ENCODE results near the gene OTOG. TPM values are rescaled to one million over a fixed set of nuclear protein-coding genes. Genes with fewer than 3 reads are reported as not detected.

The OTOG gene
- total and polyA plus RNA-seq, 2 donors (not counting 3 experiments of a cell fraction or from before 2014, with no cell fraction given): not detected

DNA sequence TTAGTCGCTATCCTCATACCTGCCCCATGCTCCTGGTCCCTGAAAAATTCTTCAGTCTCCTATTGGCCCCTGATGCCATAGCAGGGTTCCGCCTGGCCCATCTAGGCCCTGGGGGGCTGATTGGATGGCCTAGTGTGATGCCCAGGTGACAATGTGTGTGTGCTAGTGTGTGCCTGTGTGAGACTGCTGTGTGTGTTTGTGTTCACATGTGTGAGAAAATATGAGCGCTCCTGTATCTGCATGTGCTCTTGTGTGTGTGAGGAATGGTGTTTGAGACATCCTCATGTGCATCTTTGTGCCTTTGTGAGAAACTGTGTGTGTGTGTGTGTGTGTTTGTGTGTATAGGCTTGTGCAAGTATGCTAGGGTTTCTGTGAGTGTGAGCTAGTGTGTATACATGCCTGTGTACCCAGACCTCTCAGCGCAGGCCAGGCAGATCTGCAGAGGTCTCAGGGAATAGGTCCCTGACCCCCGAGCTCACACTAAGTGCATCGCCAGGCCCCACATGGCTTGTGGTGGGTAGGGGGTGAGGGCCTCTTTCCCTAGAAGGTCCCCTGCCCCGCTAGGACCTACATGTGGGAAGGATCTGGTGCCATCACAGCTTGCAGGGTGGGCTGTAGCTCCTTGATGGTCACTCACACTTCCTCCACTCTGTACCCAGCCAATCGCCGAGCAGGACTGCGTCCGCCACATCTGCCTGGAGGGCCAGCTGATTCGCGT is 64.6 kb downstream of the OTOG start:
- no peaks in the 10 kb centered on the region for H4K20me1 ChIP-seq (replicated peaks; ENCODE audit: control insufficient read depth, extremely low read depth, insufficient read depth, low read length)
- FAIRE-seq (no peak), DNase-seq (ENCODE audit: low read depth, low spot score) (no peak)
- POLR2A ChIA-PET: no interaction called here
- intact Hi-C loops (cut with micrococcal nuclease) (no loop called here), dilution Hi-C loops (cut with MboI; ENCODE audit: extremely low pct_ligation_motif_present, low sequenced_read_pairs) (no loop called here)
- no peak overlapping the region for H3K4me2 ChIP-seq (ENCODE audit: insufficient read depth, low read length)
- TF ChIP-seq EZH2 (IDR thresholded peaks at IDR 0.05; ENCODE audit: borderline replicate concordance, low read depth, low read length, severe bottlenecking): no peak
- no peak for TF ChIP-seq CTCF (IDR thresholded peaks at IDR 0.05; ENCODE audit: extremely low read depth in 1 of 2, insufficient read depth in 1 of 2, low read depth in 1 of 2, low read length in 2 of 2)
- TF ChIP-seq POLR2A (IDR thresholded peaks at IDR 0.05; ENCODE audit: low read depth, low read length): no peak
- no peak for TF ChIP-seq MYC (IDR thresholded peaks at IDR 0.05; ENCODE audit: low read depth, low read length)
- no peak for TF ChIP-seq JUN (IDR thresholded peaks at IDR 0.05; ENCODE audit: borderline replicate concordance, insufficient read depth, insufficient read length, low read depth)
- TF ChIP-seq GATA2 (IDR thresholded peaks at IDR 0.05; ENCODE audit: insufficient read depth, insufficient read length, low read depth, low read length): no peak
- no peak for TF ChIP-seq POLR2AphosphoS5 (IDR thresholded peaks at IDR 0.05; ENCODE audit: insufficient read depth, low read depth, low read length)
- no peak for TF ChIP-seq MAX (IDR thresholded peaks at IDR 0.05; ENCODE audit: insufficient read depth, insufficient read length)
- no peaks in the 10 kb centered on the region for H3K9me3 ChIP-seq (replicated peaks; ENCODE audit: control insufficient read depth, insufficient read depth, low read length)
- no peak overlapping the region for H3K4me3 ChIP-seq (replicated peaks in 1 of 3; ENCODE audit: insufficient read depth in 1 of 3, low read depth in 1 of 3, low read length in 3 of 3)
- H3K27me3 ChIP-seq (ENCODE audit: control insufficient read depth in 2 of 2, insufficient read depth in 2 of 2, low read length in 2 of 2): no peaks in the 10 kb centered on the region
- BruUV-seq (replicated peaks): no TSS peak
- H3K79me2 ChIP-seq (ENCODE audit: control insufficient read depth, insufficient read depth, low read length): no peaks in the 10 kb centered on the region
- no peak overlapping the region for H2AFZ ChIP-seq (ENCODE audit: low read depth, low read length)
- H3K27ac ChIP-seq (ENCODE audit: insufficient read depth, low read depth, low read length): no peak overlapping the region
- H3K9me1 ChIP-seq (replicated peaks; ENCODE audit: control insufficient read depth, extremely low read depth, insufficient read depth, low read length): no peaks in the 10 kb centered on the region
- H3K36me3 ChIP-seq (ENCODE audit: control insufficient read depth in 2 of 2, extremely low read depth in 1 of 2, insufficient read depth in 2 of 2, low read length in 2 of 2): no peaks in the 10 kb centered on the region
- H3K4me1 ChIP-seq (ENCODE audit: control insufficient read depth, extremely low read depth, insufficient read depth, low read length): no peaks in the 10 kb centered on the region
- CTCF ChIA-PET: no interaction called here
- no peak overlapping the region for H3K9ac ChIP-seq (replicated peaks; ENCODE audit: extremely low read depth, insufficient read depth, low read length)

Data from endothelial cell of umbilical vein (primary cell).